ENCODE measurements around the gene ZBED1. TPM values are rescaled to one million over a fixed set of nuclear protein-coding genes. Genes with fewer than 3 reads are reported as not detected.
"Not testable (repeated sequence)": the region's sequence is repeated elsewhere in the genome, so short reads cannot be mapped to it uniquely, and the experiment has no call there.

Gene ZBED1
- total RNA-seq, 2 donors from 2014 or later: 40.7 to 42.0 TPM

DNA sequence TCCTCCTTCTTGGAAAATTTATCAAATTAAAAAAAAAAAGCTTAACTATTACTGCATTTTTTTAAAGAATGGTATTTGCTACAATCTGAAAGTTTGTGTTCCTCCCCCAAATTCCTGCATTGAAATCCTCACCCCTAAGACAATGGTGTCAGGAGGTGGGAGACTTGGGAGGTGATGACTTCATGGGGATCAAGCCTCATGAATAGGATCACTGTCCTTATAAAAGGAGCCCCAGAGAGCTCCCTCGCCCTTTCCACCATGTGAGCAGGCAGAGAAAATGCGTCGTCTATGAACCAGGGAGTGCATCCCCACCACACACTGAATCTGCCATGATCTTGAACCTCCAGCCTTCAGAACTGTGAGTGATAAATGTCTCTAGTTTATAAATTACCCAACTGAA is 38.0 kb downstream of the ZBED1 start:
- TF ChIP-seq, protein P1, sequence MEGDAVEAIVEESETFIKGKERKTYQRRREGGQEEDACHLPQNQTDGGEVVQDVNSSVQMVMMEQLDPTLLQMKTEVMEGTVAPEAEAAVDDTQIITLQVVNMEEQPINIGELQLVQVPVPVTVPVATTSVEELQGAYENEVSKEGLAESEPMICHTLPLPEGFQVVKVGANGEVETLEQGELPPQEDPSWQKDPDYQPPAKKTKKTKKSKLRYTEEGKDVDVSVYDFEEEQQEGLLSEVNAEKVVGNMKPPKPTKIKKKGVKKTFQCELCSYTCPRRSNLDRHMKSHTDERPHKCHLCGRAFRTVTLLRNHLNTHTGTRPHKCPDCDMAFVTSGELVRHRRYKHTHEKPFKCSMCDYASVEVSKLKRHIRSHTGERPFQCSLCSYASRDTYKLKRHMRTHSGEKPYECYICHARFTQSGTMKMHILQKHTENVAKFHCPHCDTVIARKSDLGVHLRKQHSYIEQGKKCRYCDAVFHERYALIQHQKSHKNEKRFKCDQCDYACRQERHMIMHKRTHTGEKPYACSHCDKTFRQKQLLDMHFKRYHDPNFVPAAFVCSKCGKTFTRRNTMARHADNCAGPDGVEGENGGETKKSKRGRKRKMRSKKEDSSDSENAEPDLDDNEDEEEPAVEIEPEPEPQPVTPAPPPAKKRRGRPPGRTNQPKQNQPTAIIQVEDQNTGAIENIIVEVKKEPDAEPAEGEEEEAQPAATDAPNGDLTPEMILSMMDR (IDR thresholded peaks at IDR 0.05): no peak
- Histone ChIP-seq H3K27me3 (no peaks in the 10 kb centered on the region), H3K36me3 (no peaks in the 10 kb centered on the region), H3K4me3 (no peak overlapping the region), H3K9me3 (no peaks in the 10 kb centered on the region), H3K4me1 (peaks cover 0 to 4% of the 10 kb centered on the region in 2 donors), H3K27ac (no peak overlapping the region)
- no peak for DNase-seq (ENCODE audit: low spot score)

DNA sequence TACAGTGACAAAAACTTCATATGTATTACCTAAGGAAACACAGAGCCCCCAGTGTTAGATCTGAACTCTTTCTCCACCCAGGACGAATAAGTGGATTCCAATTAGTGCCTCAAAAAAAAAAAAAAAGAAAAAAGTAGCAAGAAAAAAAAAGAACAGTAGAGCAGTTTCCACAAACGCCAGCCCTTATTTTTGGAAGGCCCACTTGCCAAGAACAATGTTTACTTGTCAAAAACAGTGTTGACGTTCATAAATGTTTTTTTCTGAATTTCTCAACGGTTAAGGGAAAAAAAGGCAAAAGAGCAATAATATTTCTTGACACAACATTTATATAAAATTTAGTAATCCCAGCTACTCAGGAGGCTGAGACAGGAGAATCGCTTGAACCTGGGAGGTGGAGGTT is 38.7 kb downstream of the ZBED1 start:
- Histone ChIP-seq H3K4me1 (peaks cover 0 to 4% of the 10 kb centered on the region in 2 donors), H3K27me3 (no peaks in the 10 kb centered on the region), H3K4me3 (no peak overlapping the region), H3K27ac (no peak overlapping the region), H3K9me3 (no peaks in the 10 kb centered on the region), H3K36me3 (no peaks in the 10 kb centered on the region)
- no peak for DNase-seq (ENCODE audit: low spot score)
- TF ChIP-seq, protein P1 (IDR thresholded peaks at IDR 0.05): no peak

DNA sequence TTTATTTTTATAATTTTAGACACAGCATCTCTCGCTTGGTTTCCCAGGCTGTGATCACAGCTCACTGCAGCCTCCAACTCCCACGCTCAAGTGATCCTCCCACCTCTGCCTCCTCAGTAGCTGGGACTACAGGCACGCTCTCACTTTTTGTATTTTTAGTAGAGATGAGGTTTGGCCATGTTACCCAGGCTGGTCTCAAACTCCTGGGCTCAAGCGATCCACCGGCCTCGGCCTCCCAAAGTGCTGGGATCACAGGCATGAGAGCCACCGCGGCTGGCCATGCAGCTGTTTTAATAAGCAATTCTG is 39.1 kb downstream of the ZBED1 start:
- Histone ChIP-seq H3K27ac (no peak overlapping the region), H3K4me3 (no peak overlapping the region), H3K9me3 (no peaks in the 10 kb centered on the region), H3K27me3 (no peaks in the 10 kb centered on the region), H3K4me1 (peaks cover 0 to 4% of the 10 kb centered on the region in 2 donors), H3K36me3 (no peaks in the 10 kb centered on the region)
- DNase-seq (ENCODE audit: low spot score): no peak
- TF ChIP-seq, protein P1 (IDR thresholded peaks at IDR 0.05): no peak

DNA sequence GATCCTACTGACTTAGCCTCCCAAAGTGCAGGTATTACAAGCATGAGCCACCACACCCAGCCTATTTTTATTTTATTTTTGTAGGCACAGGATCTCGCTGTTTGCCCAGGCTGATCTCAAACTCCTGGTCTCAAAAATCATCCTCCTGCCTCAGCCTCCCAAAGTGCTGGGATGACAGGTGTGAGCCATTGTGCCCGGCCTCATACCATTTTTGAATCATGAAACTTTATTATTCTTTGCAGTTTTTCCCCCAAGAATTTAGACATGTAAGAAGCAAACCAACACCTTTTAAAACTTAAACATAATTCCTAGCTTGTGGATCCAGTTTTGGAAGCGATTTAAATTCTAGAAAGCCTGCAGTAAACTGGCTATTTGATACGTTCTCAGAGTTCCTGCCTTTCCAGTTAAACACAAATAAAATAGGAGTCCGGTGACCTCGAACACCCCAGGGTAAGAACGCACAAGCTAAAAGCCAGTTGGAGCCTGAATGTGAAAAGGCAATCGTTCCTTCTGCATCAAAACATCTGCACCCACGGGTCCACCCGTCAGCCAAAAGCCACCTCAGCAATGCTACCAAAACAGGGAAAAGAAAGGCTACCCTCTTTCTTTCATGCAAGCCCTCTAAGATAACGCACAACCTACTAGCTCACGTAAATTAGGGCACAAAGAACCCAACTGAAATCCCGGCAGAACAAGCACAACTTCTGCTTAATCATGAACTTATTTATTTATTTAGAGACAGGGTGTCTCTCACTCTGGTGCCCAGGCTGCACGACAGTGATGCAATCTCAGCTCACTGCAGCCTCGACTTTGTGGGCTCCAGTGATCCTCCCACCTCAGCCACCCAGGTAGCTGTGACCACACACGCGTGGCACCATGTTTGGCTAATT is 39.7 kb downstream of the ZBED1 start:
- H3K36me3 ChIP-seq; DNase-seq (ENCODE audit: low spot score); H3K4me3 ChIP-seq; H3K9me3 ChIP-seq; H3K27ac ChIP-seq; H3K4me1 ChIP-seq; H3K27me3 ChIP-seq: not testable (repeated sequence)

DNA sequence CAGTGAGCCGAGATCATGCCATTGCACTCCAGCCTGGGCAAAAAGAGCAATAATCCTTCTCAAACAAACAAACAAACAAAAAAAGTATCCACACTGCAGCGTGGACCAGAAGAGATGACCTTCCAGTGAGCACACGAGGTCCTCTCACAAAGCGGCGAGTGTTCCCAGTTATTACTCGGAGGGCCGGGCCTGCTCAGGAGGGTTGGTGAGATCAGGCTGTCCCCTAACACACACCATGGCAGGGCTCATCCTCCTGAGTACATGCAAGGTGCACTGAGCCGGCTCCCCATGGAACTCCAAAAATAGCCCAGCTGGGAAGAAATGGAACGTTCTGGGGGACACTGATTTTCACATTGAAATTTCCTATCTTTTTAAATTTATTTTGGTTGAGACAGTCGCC is 40.7 kb downstream of the ZBED1 start:
- H3K27me3 ChIP-seq; H3K9me3 ChIP-seq; H3K27ac ChIP-seq; DNase-seq (ENCODE audit: low spot score); H3K4me3 ChIP-seq; H3K36me3 ChIP-seq; H3K4me1 ChIP-seq: not testable (repeated sequence)

DNA sequence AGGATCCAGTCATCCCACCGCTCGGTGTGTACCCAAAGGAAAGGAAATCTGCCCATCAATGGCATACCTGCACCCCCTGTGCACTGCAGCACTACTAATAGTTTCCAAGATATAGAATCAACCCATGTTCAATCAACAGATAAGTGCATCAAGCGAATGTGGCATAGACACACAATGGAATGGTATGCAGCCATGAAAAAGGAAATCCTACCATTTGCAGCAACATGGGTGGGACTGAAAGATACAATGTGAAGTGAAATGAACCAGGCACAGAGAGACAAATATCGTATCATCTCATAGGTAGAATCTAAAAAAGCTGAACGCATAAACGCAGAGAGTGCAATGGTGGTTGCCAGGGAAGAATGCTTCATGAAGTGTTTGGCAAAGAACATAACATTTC is 42.5 kb downstream of the ZBED1 start:
- Histone ChIP-seq H3K4me3 (no peak overlapping the region), H3K27me3 (no peaks in the 10 kb centered on the region), H3K36me3 (no peaks in the 10 kb centered on the region), H3K4me1 (peaks cover 0 to 4% of the 10 kb centered on the region in 2 donors), H3K27ac (no peak overlapping the region), H3K9me3 (no peaks in the 10 kb centered on the region)
- no peak for DNase-seq (ENCODE audit: low spot score)
- TF ChIP-seq, protein P1 (IDR thresholded peaks at IDR 0.05): no peak
